Measurements from ENCODE around the gene ESRP2. TPM values are rescaled to one million over a fixed set of nuclear protein-coding genes. Genes with fewer than 3 reads are reported as not detected.

ESRP2 gene
- total RNA-seq, 3 donors from 2014 or later (not counting 1 experiment from before 2014, with no cell fraction given): not detected

DNA sequence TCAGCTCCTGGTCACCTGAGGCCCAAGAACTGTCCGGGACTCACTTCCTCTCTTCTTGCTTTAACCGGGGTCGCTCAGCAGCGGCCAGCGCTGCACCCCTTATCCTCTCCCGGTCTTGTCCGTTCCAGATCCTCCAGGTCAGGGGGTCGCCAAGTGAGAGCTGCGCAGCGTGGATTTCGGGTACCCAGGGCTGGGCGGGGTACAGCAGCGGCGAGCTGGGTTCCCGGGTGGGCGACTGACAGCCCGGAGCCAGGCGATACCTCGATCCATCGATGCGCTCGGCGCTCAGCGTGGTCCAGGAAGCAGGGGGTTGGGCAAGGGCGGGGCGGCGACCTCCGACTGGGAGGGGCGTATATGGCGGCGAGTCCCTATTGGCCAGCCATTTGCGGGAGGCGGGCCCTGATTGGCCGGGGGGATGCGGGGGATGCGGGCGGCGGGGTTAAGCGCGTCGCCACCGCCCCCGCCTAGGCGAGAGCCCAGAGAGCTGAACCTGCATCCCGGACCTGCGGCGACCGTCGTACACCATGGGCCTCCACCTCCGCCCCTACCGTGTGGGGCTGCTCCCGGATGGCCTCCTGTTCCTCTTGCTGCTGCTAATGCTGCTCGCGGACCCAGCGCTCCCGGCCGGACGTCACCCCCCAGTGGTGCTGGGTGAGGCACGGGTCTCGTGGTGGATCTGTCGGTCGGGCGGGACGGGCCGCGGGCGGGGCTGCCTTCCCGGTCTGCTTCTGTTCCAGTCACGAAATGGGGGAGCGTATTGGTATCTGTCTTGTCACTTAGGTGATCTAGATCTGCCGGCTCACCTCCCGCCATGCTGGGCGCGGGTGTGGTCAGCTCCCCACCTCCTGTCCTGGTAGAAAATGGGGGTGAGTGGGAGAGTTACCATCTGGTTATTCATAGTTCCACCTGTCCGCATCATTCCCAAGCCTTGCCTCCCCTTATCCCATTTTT, 9.3 kb upstream of the ESRP2 start, which contains the start of gene PLA2G15:
Gene PLA2G15 (plus strand): TSS at position 471 of the 951 bp plus-strand sequence. CDS start 54 bp downstream, at position 525.
- intact Hi-C loops (cut with micrococcal nuclease): loop anchor here (2.0 kb wide), 1 partner anchor 20 kb away; the partner anchor contains the start of gene SLC7A6
- no peak within 1 kb of the TSS for H3K27ac ChIP-seq (ENCODE audit: low read length)
- DNase-seq (peak; percentile 96 to 97), ATAC-seq (peak; percentile 98 to 99 (median 98))
- WGBS (ENCODE audit: insufficient coverage): under 1% methylated on average over 74 of the region's 75 CpGs
- TF ChIP-seq, protein P1, sequence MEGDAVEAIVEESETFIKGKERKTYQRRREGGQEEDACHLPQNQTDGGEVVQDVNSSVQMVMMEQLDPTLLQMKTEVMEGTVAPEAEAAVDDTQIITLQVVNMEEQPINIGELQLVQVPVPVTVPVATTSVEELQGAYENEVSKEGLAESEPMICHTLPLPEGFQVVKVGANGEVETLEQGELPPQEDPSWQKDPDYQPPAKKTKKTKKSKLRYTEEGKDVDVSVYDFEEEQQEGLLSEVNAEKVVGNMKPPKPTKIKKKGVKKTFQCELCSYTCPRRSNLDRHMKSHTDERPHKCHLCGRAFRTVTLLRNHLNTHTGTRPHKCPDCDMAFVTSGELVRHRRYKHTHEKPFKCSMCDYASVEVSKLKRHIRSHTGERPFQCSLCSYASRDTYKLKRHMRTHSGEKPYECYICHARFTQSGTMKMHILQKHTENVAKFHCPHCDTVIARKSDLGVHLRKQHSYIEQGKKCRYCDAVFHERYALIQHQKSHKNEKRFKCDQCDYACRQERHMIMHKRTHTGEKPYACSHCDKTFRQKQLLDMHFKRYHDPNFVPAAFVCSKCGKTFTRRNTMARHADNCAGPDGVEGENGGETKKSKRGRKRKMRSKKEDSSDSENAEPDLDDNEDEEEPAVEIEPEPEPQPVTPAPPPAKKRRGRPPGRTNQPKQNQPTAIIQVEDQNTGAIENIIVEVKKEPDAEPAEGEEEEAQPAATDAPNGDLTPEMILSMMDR (IDR thresholded peaks at IDR 0.05): no peak
- no peaks in the 10 kb centered on the region for H3K36me3 ChIP-seq (ENCODE audit: control insufficient read depth, insufficient read depth, low read length)
- peak within 1 kb of the TSS; percentile 93 for H3K4me3 ChIP-seq (ENCODE audit: low read length)
- no peaks in the 10 kb centered on the region for H3K9me3 ChIP-seq (ENCODE audit: control insufficient read depth, insufficient read depth, low read length)
- no peaks in the 10 kb centered on the region for H3K27me3 Mint-ChIP-seq (ENCODE audit: low read depth in 2 of 2)
- peaks cover 36% of the 10 kb centered on the region for H3K4me1 ChIP-seq (ENCODE audit: control insufficient read depth, insufficient read depth, low read length)
- H3K4me1 Mint-ChIP-seq: peaks cover 11 to 26% of the 10 kb centered on the region in 2 donors
- no peaks in the 10 kb centered on the region for H3K27me3 ChIP-seq (ENCODE audit: control insufficient read depth, insufficient read depth, low read length)
- no peaks in the 10 kb centered on the region for H3K9me3 Mint-ChIP-seq
- H3K27ac Mint-ChIP-seq: peak within 1 kb of the TSS; percentile 81 to 91
- H3K36me3 Mint-ChIP-seq: no peaks in the 10 kb centered on the region
- peak within 1 kb of the TSS; percentile 99 for H3K4me3 Mint-ChIP-seq

DNA sequence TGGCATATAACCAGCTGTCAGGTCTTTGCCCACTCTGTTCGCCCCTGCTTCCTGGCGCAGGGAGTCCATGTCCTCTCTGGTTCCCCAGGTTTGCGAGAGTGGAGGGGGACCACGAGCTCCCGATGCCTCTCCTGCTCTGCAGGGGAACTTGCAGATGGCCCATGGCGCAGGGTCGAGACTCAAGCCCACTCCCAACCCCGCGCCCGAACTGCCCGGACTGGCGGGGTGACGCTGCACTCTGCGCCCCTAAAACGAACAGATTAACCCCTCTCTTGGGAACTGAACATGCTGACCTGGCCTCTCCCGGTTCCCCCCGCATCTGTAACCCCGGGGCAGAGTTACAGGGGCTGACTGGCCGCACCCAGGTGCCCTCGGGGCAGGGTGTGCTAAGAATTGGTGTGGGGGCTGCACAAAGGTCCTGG, 8.6 kb upstream of the ESRP2 start:
- H3K27ac ChIP-seq (ENCODE audit: low read length): no peak overlapping the region
- Mint-ChIP-seq H3K4me3 (peak overlapping the region; percentile 99), H3K27me3 (ENCODE audit: low read depth in 2 of 2) (no peaks in the 10 kb centered on the region), H3K36me3 (no peaks in the 10 kb centered on the region), H3K9me3 (no peaks in the 10 kb centered on the region), H3K4me1 (peaks cover 16 to 26% of the 10 kb centered on the region in 2 donors), H3K27ac (peak overlapping the region; percentile 81 to 91)
- H3K27me3 ChIP-seq (ENCODE audit: control insufficient read depth, insufficient read depth, low read length): no peaks in the 10 kb centered on the region
- ATAC-seq (no peak), DNase-seq (peak in 1 of 2 donors; percentile 18)
- no peaks in the 10 kb centered on the region for H3K36me3 ChIP-seq (ENCODE audit: control insufficient read depth, insufficient read depth, low read length)
- intact Hi-C loops (cut with micrococcal nuclease): loop anchor here (2.0 kb wide), 1 partner anchor 20 kb away; the partner anchor contains the start of gene SLC7A6
- H3K4me1 ChIP-seq (ENCODE audit: control insufficient read depth, insufficient read depth, low read length): peaks cover 43% of the 10 kb centered on the region
- TF ChIP-seq, protein P1 (IDR thresholded peaks at IDR 0.05): no peak
- 11% methylated on average over 20 of the region's 20 CpGs for WGBS (ENCODE audit: insufficient coverage)
- peak overlapping the region; percentile 93 for H3K4me3 ChIP-seq (ENCODE audit: low read length)
- H3K9me3 ChIP-seq (ENCODE audit: control insufficient read depth, insufficient read depth, low read length): no peaks in the 10 kb centered on the region

DNA sequence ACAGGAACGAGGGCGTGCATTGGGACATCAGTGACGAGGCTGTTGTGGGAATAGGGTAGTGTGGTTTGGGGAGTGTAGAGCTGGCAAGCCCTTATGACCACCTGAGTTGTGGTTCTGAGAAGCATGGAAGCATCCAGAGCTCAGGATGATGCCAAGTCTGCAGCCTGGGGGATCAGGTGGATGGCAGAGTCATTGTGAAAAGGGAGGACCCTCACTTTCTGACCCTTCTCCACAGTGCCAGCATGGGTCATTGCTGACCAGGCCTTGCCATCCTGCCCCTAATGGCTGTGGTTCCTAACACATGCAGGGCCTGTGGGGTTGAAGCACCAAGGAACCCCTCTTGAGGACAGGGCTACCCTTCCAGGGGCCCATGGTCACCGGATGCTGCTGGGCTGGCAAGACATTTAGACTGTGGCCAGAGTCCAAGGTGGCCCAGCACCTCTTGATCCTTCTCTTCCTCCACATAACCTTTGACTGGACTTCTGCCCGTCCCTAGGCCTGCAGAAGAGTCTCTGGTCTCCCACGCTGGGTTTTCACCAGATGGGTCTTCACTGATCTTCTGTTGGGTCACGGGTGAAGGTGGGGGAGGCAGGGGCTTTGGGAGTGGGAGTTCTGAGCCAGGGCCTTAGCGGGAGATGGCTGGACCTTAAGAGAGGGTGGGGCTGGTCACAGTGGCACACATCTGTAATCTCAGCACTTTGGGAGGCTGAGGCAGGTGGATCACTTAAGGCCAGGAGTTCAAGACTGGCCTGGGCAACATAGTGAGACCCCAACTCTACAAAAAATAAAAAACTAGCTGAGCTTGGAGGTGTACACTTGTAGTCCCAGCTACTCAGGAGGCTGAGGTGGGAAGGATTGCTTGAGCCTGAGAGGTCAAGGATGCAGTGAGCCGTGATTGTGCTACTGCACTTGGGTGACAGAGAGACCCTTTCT, 7.3 kb upstream of the ESRP2 start:
- no peaks in the 10 kb centered on the region for H3K36me3 ChIP-seq (ENCODE audit: control insufficient read depth, insufficient read depth, low read length)
- H3K27me3 ChIP-seq (ENCODE audit: control insufficient read depth, insufficient read depth, low read length): no peaks in the 10 kb centered on the region
- no peak overlapping the region for H3K4me3 ChIP-seq (ENCODE audit: low read length)
- DNase-seq (no peak), ATAC-seq (no peak)
- no peaks in the 10 kb centered on the region for H3K9me3 ChIP-seq (ENCODE audit: control insufficient read depth, insufficient read depth, low read length)
- Mint-ChIP-seq H3K9me3 (no peaks in the 10 kb centered on the region), H3K36me3 (no peaks in the 10 kb centered on the region), H3K4me3 (peak overlapping the region; percentile 99), H3K27ac (no peak overlapping the region), H3K4me1 (peaks cover 16 to 33% of the 10 kb centered on the region in 2 donors), H3K27me3 (ENCODE audit: low read depth in 2 of 2) (no peaks in the 10 kb centered on the region)
- intact Hi-C loops (cut with micrococcal nuclease): no loop called here
- H3K4me1 ChIP-seq (ENCODE audit: control insufficient read depth, insufficient read depth, low read length): peaks cover 55% of the 10 kb centered on the region
- WGBS (ENCODE audit: insufficient coverage): 90% methylated on average over 9 of the region's 9 CpGs
- H3K27ac ChIP-seq (ENCODE audit: low read length): no peak overlapping the region
- TF ChIP-seq, protein P1 (IDR thresholded peaks at IDR 0.05): no peak

All from natural killer cell (primary cell).